Breast epithelium (tissue), 3 donors: ENCODE data around the gene OSBPL6.

Experiments
- POLR2A ChIP-seq: fragments of 450-650 bp; IDR thresholded peaks from one replicate; pipeline ENCODE4 v1.6.1; 2016; ENCODE audit warnings: antibody characterized with exemption, mild to moderate bottlenecking, moderate library complexity
- POLR2AphosphoS5 ChIP-seq, 3 donors: sonication (generic); formaldehyde crosslinking; IDR thresholded peaks; one replicate each; pipeline ENCODE4 v1.6.1; 2017; ENCODE audit warnings: antibody characterized with exemption in 3 of 3
- TF ChIP-seq, protein P1 (sequence below), 3 donors: fragments of 450-650 bp; IDR thresholded peaks; one replicate each; pipeline ENCODE4 v1.5.1; 2016 to 2017; ENCODE audit warnings: antibody characterized with exemption in 3 of 3, mild to moderate bottlenecking in 3 of 3, moderate library complexity in 3 of 3

GRCh38 chr2:178284613-178285286 lies 90.4 kb downstream of the OSBPL6 start:
- TF ChIP-seq POLR2AphosphoS5 (IDR thresholded peaks at IDR 0.05) = no peak
- TF ChIP-seq, protein P1, sequence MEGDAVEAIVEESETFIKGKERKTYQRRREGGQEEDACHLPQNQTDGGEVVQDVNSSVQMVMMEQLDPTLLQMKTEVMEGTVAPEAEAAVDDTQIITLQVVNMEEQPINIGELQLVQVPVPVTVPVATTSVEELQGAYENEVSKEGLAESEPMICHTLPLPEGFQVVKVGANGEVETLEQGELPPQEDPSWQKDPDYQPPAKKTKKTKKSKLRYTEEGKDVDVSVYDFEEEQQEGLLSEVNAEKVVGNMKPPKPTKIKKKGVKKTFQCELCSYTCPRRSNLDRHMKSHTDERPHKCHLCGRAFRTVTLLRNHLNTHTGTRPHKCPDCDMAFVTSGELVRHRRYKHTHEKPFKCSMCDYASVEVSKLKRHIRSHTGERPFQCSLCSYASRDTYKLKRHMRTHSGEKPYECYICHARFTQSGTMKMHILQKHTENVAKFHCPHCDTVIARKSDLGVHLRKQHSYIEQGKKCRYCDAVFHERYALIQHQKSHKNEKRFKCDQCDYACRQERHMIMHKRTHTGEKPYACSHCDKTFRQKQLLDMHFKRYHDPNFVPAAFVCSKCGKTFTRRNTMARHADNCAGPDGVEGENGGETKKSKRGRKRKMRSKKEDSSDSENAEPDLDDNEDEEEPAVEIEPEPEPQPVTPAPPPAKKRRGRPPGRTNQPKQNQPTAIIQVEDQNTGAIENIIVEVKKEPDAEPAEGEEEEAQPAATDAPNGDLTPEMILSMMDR (IDR thresholded peaks at IDR 0.05) = no peak
- TF ChIP-seq POLR2A = no peak
